Endothelial cell of hepatic sinusoid (primary cell): ENCODE data around the gene PLXNA1.

Experiments
- in situ Hi-C: cut with HindIII; loops from 2 replicates; pipeline ENCODE4 v1.10.0; 2017; ENCODE audit warnings: low sequenced_read_pairs

Gene PLXNA1

DNA sequence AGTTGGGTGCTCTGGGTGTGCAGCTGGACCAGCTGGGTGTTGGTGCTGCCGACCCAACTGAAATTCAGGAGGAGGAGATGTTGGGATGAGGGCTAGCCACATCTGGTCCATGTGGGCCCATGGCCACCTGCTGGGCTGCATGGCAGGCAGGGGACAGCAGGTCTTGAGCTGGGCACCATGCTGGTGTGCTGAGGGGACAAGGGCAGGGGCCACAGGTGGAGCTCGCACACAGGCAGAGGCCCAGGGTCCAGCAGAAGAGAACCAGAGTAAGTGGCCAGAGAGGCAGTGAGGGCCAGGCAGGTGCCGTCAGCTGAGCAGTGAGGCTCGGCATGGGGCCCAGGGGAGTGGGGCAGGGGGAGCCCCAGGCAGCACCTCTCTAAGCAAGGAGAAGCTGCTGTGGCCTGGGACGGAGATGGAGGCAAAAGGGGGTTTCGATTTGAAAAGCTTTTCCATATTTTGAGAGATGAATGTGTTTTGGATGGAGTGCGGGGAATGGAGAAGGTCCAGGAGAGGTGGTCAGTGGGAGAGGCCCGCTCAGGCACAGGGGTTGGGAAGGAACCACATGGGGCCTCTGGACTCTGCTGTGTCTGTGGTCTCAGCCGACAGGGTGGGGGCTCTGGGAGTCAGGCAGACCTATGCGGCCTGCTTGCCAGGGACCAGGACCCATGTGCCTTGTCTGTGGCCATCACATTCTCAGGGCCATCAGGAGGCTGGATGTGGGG, 30.5 kb upstream of the PLXNA1 start:
- in situ Hi-C loops: loop anchor here (5.0 kb wide), 2 partner anchors 75 to 105 kb away; no protein-coding TSS in a partner anchor

DNA sequence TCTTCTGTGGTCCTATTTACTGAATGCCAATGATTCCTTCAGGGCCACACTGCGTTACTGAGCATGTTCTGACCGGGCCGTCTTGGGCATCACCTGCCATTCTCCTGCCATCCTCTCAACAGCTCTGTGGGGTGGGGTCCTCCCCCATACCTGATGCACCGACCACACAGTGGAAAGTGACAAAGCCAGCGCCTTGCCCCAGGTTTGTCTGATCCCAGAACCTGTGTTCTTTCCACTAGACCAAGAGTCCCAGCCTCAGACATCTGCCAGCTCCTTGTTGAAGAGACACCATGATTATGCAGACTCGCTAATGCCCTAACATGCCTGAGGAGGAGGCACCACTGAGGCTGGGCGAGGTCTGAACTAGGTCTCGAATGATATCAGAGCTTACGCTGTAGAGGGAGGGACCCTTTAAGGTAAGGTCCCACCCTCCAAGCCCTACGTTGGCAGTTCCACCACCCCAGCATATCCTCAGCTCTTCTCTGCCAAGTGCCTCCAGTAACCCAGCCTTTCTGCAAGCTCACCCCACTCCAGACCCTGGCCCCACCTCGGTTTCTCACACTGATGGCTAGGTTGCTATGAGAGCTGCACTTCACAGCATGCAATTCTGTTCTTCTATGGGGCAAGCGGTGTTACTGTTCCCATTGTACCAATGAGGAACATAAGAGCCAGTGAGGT, 29.8 kb upstream of the PLXNA1 start:
- in situ Hi-C loops: loop anchor here (5.0 kb wide), 2 partner anchors 76 to 106 kb away; no protein-coding TSS in a partner anchor

DNA sequence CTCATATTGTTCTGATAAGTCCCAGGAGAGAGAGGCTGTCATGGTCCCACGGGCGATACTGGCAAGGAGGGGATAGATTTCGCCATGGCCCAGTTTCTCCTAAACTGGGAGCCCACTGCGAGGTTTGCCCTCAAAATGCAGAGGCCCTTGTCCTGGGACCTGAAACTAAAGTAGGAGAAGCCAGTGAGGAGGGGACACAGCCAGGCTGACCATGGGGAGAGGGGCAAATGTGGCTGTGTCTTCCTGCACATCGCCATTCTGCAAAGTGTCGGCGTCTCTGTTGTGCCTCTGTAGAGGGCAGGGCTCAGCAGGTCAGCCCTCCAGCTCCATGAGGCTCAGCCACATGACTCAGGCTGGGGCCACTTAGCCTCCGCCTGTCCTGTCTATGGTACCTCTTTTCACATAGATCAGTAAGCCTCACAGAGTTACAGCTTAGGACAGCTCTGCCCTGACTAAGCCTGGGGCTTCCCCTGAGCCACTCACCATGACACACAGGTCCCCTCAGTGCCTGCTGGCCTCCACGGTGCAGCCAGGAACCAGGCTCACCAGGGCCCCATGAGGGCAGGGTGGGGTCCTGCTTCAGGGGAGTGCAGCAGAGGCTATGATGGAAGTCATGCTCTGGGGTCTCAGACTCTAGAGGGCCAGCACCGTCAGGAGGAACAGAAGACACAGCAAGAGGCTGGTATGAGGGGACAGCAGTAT, 28.6 kb upstream of the PLXNA1 start:
- in situ Hi-C loops: loop anchor here (5.0 kb wide), 2 partner anchors 77 to 107 kb away; no protein-coding TSS in a partner anchor

DNA sequence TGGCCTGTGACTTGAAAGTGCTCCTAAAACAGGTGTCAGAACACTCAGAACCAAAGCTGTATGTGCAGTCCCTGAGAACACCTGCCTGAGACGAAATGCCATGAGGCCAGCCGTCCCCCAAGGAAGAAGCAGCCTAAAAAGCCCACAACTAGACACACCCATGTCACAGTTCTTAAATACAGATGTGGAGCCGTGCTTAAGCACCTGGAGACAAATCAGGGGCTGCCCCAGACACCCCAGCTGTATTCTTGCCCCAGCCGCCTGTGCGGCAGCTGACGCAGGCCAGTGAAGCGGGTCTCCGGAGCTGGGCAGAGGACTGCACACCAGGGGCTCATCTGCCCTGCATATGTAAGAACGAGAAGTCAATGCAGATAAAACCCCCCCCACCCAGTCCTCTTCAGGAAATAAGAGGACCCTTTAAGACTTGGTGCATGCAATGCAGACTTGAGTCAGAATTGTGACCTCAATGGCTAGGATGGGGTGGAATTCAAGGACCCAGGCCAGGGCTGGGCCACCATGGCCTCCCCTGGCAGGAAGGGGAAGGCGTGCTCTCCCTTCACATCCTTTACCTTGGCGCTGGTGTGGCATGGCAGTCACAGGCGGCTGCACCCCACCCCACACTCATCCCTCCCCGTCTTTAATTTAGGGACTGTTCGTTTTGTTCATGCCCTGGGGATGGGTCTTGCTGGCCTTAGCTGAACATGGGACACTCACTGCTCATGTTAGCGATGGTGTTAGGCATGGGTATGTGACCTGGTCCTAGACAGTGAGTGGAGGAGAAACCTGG, 27.7 kb upstream of the PLXNA1 start:
- in situ Hi-C loops: no loop called here

DNA sequence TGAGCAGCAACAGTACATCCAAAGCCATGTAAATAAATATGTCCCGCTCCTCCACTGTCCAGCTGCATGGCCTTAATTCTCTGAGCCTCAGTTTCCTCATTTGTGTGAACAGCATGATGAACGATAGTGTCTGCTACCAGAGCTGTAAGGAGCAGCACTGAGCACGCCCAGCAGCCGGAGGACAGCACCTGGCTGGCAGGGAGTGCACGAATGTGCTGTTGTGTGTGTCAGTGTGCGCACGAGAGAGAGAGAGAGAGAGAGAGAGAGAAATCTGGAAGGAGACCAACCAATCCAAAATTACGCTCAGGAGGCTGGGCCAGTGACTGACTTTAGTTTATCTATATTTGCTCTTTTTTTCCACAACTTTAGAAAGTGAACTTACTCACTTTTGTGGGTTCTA, 26.6 kb upstream of the PLXNA1 start:
- in situ Hi-C loops: no loop called here

DNA sequence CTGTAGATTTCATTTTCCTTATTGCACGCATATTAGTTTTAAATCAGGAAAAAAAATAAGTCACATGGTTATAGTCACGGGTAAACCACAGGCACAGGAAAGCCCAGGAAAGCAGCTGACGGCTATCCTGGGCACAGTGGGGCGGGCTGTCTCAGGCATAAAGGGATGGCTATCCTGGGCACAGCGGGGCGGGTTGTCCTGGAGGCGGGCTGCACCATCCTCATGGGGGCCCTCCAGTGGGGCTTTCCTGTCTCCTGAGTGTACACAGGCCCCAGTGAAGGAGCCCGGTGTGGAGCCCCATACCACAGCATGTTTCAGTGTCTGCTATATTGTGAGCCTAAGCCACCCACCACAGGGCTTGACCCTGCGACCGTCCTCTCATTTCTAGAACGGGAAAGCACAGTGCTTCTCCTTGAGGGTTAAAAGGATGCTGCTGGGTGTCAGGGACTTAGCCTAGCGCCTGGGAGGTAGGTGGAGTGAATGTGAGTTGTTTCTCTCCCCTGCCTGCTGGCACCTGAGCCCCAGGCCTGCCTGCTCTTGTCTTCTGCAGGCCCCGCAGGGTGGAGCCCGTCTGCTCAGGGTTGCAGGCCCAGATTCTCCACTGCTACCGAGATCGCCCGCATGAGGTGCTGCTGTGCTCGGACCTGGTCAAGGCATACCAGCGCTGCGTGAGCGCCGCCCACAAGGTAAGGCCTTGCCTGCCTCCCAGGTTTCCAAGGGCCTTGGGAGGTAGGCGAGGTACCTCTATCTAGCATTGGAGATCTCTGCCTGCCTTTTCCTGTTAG, 25.9 kb upstream of the PLXNA1 start:
- in situ Hi-C loops: no loop called here

DNA sequence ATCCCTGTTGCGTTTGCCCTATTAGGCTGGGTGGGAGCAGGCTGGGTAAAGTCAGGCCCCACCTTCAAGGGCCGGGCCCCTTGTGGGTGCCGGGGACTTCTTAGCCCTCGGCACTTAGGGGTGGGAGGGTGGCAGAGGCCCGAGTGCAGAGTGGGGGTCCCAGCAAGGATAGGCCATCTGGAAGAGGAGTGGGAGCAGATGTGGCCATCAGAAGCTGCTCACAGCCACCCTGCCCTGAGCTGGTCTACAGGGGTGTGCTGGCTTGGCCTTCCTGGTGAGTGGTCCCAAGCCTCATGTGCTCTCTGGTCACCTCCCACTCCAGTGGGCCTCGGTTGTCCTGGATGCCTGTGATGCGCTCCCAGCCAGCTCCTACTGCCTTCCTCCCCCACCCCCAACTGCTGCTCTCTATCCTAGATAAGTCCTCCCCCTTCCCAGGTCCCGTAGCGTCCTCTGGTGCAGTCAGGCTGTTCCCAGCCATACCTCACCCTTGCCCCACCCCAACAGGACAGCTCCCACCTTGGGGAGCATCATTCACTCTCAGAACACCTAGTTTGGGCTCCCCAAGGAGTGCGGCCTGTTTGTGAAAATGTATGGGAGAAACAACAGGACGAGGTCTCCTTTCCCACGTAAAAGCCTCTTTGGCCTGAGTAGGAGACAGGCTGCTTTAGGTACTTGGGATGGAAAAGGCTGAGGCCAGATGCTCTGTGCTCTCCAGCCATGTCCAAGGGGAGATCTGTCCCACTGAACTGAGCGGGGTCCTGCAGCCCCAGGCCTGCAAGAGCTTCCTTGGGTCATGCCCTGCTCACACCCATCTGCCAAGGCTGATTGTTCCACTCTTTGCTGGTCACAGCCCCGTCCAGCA, 24.9 kb upstream of the PLXNA1 start:
- in situ Hi-C loops: no loop called here

DNA sequence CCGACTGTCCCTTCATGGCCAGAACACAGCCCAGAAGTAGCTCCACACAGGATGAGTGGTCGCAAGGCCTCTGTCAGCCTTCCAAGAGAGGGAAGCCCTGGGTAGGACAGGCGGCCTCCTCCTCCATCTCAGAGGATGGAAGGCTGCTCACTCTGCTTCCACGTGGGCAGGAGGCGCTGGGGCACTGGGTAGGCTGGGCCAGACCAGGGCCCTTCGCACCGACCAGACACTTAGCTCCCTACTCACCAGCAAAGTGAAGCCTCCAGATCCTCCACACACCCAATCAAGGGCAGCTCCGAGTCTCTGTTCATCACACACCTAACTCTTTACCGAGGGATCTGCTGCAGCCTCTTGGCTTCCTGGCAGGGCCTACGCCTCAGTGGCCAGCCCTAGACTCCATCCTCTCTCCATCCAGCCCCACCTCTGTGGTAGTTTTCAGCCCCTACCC, 24.3 kb upstream of the PLXNA1 start:
- in situ Hi-C loops: no loop called here

DNA sequence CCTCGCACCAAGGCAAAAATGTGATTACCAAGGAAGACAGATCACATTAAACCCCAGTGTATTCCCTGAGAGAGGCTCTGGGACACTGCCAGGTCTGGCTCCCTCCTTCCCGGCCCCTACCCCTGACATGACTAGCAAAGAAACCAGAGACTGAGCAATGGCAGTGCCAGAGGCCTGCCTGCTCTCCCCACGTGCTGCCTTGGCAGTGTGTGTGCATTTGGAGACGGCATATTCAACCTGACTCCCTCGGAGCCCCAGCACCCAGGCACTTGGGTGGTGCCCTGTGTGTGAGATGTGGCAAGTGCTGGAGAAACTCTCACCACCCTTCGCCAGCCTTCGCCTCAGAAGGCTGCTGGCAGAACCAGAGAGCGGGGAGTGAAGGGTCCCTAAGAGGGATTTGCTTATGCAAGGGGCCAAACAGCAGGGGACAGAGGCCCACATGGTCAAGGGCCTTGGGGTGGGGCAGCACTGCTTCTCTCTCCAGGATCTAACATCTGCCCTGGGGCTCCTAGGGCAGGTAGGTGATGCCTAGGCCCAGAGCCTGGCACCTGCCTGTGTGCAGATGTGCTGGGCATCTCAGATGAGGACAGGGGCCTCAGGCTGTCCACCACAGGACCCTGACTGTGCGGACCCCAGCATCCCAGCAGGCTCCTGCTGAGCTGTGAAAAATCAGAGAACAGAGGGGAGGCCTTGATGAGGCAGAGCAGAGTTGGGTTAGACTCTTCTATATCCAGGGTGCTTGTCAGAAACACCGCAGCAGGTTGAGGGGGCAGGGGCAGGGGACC, 23.6 kb upstream of the PLXNA1 start:
- in situ Hi-C loops: no loop called here

DNA sequence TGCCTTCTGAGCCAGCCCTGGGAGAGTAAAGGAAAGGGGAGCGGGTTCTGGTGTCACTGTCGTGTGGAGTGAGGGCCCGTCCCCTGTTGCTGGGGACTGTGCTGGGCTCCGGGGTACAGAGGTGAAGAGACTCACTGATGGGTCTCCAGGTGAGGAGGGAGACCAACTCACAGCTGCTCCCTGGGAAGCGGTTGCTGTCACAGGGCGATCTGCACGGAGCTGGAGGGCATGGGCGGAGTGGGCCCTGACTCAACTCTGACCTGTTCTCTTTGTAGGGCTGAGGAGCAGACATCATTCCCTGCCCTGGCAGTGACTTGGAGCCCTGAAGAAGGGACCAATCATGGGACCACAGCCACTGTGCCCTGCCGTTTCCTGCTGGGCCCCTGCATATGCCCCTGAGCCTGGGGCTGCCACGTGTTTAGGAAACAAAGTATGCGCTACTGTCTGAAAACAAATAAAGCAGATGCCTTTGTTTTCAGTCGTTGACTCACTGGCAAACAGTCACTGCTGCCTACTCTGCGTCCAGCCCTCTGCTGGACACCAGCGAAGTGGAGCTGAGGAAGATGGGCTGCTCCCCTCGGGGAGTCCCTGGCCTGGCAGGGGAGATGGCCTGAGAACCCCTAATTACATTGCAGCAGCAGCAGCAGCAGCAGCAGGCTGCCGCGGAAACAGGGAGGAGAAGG, 22.9 kb upstream of the PLXNA1 start:
- in situ Hi-C loops: no loop called here

DNA sequence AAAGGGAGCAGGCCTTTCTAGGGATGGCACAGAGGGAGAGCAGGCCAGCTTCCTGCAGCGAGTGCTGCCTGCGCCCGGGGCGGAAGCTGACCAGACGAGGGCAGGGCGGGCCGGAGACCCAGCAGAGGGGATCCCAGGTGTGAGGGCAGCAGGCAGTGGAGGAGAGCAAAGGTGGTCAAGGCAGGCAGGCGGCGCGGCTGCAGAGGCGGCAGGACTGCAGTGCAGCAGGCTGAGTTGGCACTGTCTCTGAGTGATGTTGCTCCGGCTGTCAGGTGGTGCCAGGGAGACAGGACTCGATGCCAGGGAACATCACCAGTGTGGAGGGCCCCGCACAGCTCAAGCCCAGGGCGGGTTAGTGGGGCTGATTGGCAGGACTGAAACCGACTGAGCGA, 22.3 kb upstream of the PLXNA1 start:
- in situ Hi-C loops: no loop called here

DNA sequence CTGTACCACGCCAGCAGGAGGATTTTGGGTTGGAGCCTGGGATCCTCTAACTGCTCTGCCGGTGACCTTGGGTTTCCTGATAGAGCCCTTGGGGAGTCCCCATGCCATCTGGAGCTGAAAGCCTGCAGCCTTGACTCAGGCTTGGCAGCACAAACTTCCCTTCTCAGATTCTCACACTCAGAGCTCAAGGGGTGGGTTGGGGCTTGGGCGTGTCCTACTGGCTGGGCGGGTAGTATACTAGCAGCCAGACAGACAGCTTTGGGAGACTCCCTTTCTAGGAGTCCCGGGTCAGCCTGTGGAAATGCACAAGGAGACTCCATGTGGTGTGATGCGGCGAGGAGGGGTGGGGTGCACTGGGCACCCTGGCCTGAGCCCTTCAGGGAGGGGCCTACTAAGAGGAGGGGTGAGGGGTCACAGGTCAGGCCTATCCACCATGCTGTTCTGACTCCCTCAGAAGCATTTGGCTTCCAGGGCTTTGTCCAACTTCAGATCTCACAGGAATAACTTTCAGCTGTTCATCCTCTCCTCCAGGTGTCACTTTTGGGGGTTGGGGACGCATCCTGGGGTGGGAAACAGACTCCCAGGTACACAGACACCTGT, 21.6 kb upstream of the PLXNA1 start:
- in situ Hi-C loops: no loop called here

DNA sequence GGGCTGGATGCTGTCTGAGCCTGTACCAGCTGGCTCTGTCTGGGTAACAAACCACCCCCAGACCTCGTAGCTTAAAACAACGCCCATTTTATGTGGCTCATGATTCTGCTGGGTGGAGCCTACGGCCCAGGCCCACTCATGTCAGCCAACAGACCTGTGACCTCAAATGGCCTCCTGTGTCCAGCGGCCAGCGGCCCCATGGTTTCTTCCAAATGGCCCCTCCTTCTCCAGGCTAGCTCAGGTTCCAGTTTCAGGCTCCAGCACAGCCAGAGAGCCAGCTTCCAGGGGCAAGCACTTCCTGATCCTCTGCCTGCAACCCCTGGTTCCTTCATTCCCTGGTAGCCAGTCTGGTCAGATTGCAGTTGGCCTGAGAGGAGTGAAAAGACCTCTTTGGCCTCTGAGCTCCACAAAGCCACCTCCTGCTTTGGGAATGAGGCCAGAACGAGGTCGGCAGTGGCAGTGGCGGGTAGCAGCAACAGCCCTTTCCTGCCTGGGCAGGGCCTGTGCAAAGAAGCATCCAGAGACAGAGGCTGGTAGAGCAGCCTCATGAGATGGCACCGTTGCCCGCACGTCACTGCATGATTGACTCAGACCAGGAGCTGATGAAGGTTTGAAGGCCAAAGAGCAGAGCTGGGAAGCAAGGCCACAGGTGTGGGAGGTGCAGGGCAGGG, 21.0 kb upstream of the PLXNA1 start:
- in situ Hi-C loops: no loop called here

DNA sequence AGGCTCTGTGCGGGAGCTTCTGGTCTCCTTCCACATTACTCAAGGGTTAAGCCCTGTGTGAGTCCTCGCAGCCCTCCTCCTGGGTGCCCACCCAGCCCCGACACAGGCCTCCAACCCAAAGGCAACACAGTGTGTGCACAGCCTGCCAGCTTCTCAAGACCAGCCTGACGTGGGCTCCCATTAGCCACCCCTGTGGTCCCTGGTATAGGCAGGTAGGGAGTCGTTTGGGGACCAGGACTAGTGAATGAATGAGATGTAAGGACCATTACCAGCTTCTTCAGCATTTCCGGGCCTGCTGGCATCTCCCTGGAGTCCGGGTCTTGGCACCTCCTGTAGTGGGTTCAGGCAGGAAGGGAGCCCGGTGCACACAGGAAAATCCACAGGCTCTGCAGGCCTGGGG, 20.2 kb upstream of the PLXNA1 start:
- in situ Hi-C loops: no loop called here

DNA sequence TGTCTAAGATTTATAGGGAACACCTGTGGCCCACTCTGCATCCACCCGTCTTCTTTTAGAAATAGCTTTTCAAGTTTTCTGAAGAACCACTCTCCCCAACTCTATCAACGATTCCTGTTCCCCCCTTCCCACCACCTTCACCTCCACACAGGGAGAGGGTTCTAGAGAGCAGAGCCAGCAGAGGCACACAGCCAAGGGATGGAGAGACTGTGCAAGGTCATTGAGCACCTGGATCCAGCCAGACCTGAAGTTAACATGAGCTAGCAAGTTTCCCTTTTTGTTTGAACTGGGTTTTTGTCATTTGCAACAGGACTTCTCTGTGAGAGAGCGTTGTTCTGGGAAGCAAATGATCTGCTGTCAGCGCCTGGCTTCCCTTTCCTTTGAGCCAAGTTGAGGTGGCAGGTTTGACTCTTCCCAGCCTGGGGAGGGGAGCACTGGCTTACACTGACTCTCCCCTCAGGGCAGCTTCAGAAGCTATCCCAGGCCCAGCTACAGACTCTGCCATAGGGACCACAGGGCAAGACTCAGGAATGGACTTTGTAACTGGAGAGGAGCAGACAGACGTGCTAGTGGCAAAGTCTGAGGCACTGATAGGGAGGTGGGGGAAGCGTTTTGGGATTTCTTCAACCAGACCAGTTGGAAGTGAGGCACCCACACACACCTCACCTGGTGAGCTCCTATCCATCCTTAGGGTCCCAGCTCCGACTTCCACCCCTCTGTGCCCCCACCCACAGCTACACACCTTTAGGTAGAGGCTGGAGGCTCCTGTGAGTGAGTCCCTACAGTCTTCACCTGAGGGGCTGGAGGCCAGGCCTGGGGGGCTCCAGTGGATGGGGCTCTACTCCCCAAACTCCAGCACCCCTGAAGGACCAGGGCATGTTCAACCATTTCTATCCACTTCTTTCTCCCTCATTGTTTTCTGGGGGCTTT, 19.4 kb upstream of the PLXNA1 start:
- in situ Hi-C loops: no loop called here

DNA sequence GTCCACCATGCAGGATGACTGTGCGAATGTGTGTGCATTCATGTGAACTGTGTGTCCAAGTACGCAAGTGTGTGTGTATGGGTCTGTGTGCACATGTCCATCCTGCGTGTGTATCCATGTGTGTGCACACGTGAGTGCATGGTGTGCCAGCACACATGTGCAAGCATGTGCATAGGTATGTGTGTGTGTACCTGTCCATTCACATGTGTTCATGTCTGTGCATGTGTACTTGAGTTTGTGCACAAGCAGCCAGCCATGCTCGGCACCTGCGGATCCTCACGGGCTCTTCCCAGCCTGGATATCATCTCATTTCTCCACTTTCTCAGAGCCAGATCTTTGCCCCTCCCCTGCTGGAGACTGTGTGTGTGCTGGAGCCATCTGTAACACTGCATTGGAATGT, 18.7 kb upstream of the PLXNA1 start:
- in situ Hi-C loops: no loop called here
